ENCODE measurements around the gene PCBP3. TPM values are rescaled to one million over a fixed set of nuclear protein-coding genes. Genes with fewer than 3 reads are reported as not detected.
"Not testable (repeated sequence)": the region's sequence is repeated elsewhere in the genome, so short reads cannot be mapped to it uniquely, and the experiment has no call there.

The PCBP3 gene
- total RNA-seq, result 11.0 and 14.0 TPM in 2 replicates

- intact Hi-C loops (cut with micrococcal nuclease), result loop anchor here (1.0 to 5.0 kb wide), 10 partner anchors 53 to 679 kb away; partner anchors contain the start of genes C21orf58, COL6A1, LSS and PCNT
Measured at GRCh38 chr21:45643021-45643980, at the start of gene PCBP3. Gene PCBP3, plus strand, starts transcription at chr21:45643725. Its CDS starts 206,361 bp downstream, at chr21:45850086.

- intact Hi-C loops (cut with micrococcal nuclease), result loop anchor here (5.0 kb wide), 2 partner anchors 632 to 778 kb away; partner anchors contain the start of genes LSS and SUMO3
Measured at GRCh38 chr21:45594721-45595489, 48.6 kb upstream of the PCBP3 start.

GRCh38 chr21:45595574-45596295 is 47.8 kb upstream of the PCBP3 start:
- intact Hi-C loops (cut with micrococcal nuclease), result loop anchor here (1.0 kb wide), 5 partner anchors 39 to 328 kb away; no protein-coding TSS in a partner anchor

GRCh38 chr21:45596704-45597318 is 46.7 kb upstream of the PCBP3 start:
- intact Hi-C loops (cut with micrococcal nuclease), result loop anchor here (1.0 kb wide), 5 partner anchors 41 to 326 kb away; no protein-coding TSS in a partner anchor

GRCh38 chr21:45598109-45598508 is 45.4 kb upstream of the PCBP3 start:
- intact Hi-C loops (cut with micrococcal nuclease), result no loop called here

- intact Hi-C loops (cut with micrococcal nuclease), result no loop called here
Measured at GRCh38 chr21:45598666-45599065, 44.9 kb upstream of the PCBP3 start.

- intact Hi-C loops (cut with micrococcal nuclease), result no loop called here
Measured at GRCh38 chr21:45599146-45599581, 44.4 kb upstream of the PCBP3 start.

- intact Hi-C loops (cut with micrococcal nuclease), result no loop called here
Measured at GRCh38 chr21:45600248-45600647, 43.3 kb upstream of the PCBP3 start.

GRCh38 chr21:45601551-45601950 is 42.0 kb upstream of the PCBP3 start:
- intact Hi-C loops (cut with micrococcal nuclease), result no loop called here

GRCh38 chr21:45602106-45602505 is 41.4 kb upstream of the PCBP3 start:
- intact Hi-C loops (cut with micrococcal nuclease), result no loop called here

GRCh38 chr21:45603481-45603880 is 40.0 kb upstream of the PCBP3 start:
- intact Hi-C loops (cut with micrococcal nuclease), result no loop called here

GRCh38 chr21:45604681-45605080 is 38.8 kb upstream of the PCBP3 start:
- intact Hi-C loops (cut with micrococcal nuclease), result not testable (repeated sequence)

GRCh38 chr21:45607021-45607908 is 36.3 kb upstream of the PCBP3 start:
- intact Hi-C loops (cut with micrococcal nuclease), result no loop called here

- intact Hi-C loops (cut with micrococcal nuclease), result no loop called here
Measured at GRCh38 chr21:45607909-45608295, 35.6 kb upstream of the PCBP3 start.

GRCh38 chr21:45608747-45609470 is 34.6 kb upstream of the PCBP3 start:
- intact Hi-C loops (cut with micrococcal nuclease), result not testable (repeated sequence)

GRCh38 chr21:45609616-45610015 is 33.9 kb upstream of the PCBP3 start:
- intact Hi-C loops (cut with micrococcal nuclease), result not testable (repeated sequence)

GRCh38 chr21:45611296-45611695 is 32.2 kb upstream of the PCBP3 start:
- intact Hi-C loops (cut with micrococcal nuclease), result no loop called here

GRCh38 chr21:45611939-45612664 is 31.4 kb upstream of the PCBP3 start:
- intact Hi-C loops (cut with micrococcal nuclease), result no loop called here

Data from T-helper 1 cell treated with Interleukin-12 subunit alpha and Interleukin-12 subunit beta and Interleukin-4 antibody, amounts not matched to agents 30 ng/mL and 1 ng/mL, for 36 hours (primary cell).